ENCODE results near the gene TMEM132D. TPM values are rescaled to one million over a fixed set of nuclear protein-coding genes. Genes with fewer than 3 reads are reported as not detected.

Gene TMEM132D
- total and polyA plus RNA-seq, 4 donors, result 0.01 to 0.14 (median 0.08) TPM

- Histone ChIP-seq H3K27ac (ENCODE audit: low read depth in 1 of 2, low read length in 2 of 2) (no peak overlapping the region), H3K9ac (ENCODE audit: low read depth in 1 of 2, low read length in 2 of 2) (no peak overlapping the region), H3K9me3 (ENCODE audit: control insufficient read depth in 4 of 4, low read length in 3 of 4) (peaks cover 0 to 4% (median under 1%) of the 10 kb centered on the region in 4 donors), H3K36me3 (ENCODE audit: control insufficient read depth in 4 of 4, insufficient read depth in 3 of 4, low read depth in 1 of 4, low read length in 3 of 4) (no peaks in the 10 kb centered on the region), H3K27me3 (ENCODE audit: control insufficient read depth in 4 of 4, insufficient read depth in 4 of 4, low read length in 3 of 4) (peaks cover 0 to 6% (median under 1%) of the 10 kb centered on the region in 4 donors), H3K4me1 (ENCODE audit: control insufficient read depth in 4 of 4, insufficient read depth in 4 of 4, low read length in 3 of 4) (no peaks in the 10 kb centered on the region), H3K4me3 (ENCODE audit: low read depth in 1 of 3, low read length in 3 of 3) (no peak overlapping the region)
- no peak for DNase-seq (ENCODE audit: low spot score)
- 75% methylated on average over 4 of the region's 4 CpGs for WGBS
- no peak for TF ChIP-seq HNF4A (conservative IDR thresholded peaks at IDR 0.05)
- TF ChIP-seq MAX (IDR thresholded peaks at IDR 0.05), result no peak
- no peak for TF ChIP-seq CTCF (IDR thresholded peaks at IDR 0.05; ENCODE audit: low read depth, low read length, missing input control)
- TF ChIP-seq ATF3 (IDR thresholded peaks at IDR 0.05), result no peak
- TF ChIP-seq ZBTB33 (IDR thresholded peaks at IDR 0.05), result no peak
- TF ChIP-seq TAF1 (conservative IDR thresholded peaks at IDR 0.05), result no peak
- TF ChIP-seq YY1 (IDR thresholded peaks at IDR 0.05), result no peak
Observed at GRCh38 chr12:129373746-129374145, 530.1 kb downstream of the TMEM132D start.

GRCh38 chr12:129372876-129373275 is 530.9 kb downstream of the TMEM132D start:
- no peak for DNase-seq (ENCODE audit: low spot score)
- Histone ChIP-seq H3K9ac (ENCODE audit: low read depth in 1 of 2, low read length in 2 of 2) (no peak overlapping the region), H3K36me3 (ENCODE audit: control insufficient read depth in 4 of 4, insufficient read depth in 3 of 4, low read depth in 1 of 4, low read length in 3 of 4) (no peaks in the 10 kb centered on the region), H3K4me1 (ENCODE audit: control insufficient read depth in 4 of 4, insufficient read depth in 4 of 4, low read length in 3 of 4) (no peaks in the 10 kb centered on the region), H3K9me3 (ENCODE audit: control insufficient read depth in 4 of 4, low read length in 3 of 4) (peaks cover 0 to 4% (median 1%) of the 10 kb centered on the region in 4 donors), H3K27me3 (ENCODE audit: control insufficient read depth in 4 of 4, insufficient read depth in 4 of 4, low read length in 3 of 4) (peaks cover 0 to 6% (median under 1%) of the 10 kb centered on the region in 4 donors), H3K4me3 (ENCODE audit: low read depth in 1 of 3, low read length in 3 of 3) (no peak overlapping the region), H3K27ac (ENCODE audit: low read depth in 1 of 2, low read length in 2 of 2) (no peak overlapping the region)
- WGBS, result 44% methylated on average over 3 of the region's 3 CpGs
- TF ChIP-seq RXRA (IDR thresholded peaks at IDR 0.05) (no peak), FOXA2 (IDR thresholded peaks at IDR 0.05) (no peak), HNF4A (conservative IDR thresholded peaks at IDR 0.05) (no peak), FOXA1 (IDR thresholded peaks at IDR 0.05) (no peak), HNF4G (IDR thresholded peaks at IDR 0.05) (no peak), GABPA (IDR thresholded peaks at IDR 0.05 in 1 of 2, conservative IDR thresholded peaks at IDR 0.05 in 1 of 2) (no peak), JUND (IDR thresholded peaks at IDR 0.05) (no peak), EGR1 (IDR thresholded peaks at IDR 0.05; ENCODE audit: low read depth in 2 of 2) (no peak), REST (IDR thresholded peaks at IDR 0.05) (no peak), SP1 (IDR thresholded peaks at IDR 0.05) (no peak)

All from liver (tissue), 9 donors.